A549 (cell line): ENCODE data around the gene ACP3.

Experiments
- CBX2 ChIP-seq: fragments of 200-600 bp; sonication (generic); IDR thresholded peaks from 2 replicates; pipeline ENCODE4 v1.6.1; 2016; ENCODE audit warnings: low read depth, mild to moderate bottlenecking, borderline replicate concordance
- CTCF ChIP-seq: fragments of >200 bp; sonication (Bioruptor Twin); formaldehyde crosslinking; IDR thresholded peaks from 3 replicates; pipeline ENCODE4 v1.5.1; 2016
- E2F6 ChIP-seq: IDR thresholded peaks from 2 replicates; pipeline ENCODE4 v1.6.1; 2012; ENCODE audit warnings: low read depth, borderline replicate concordance
- EHMT2 ChIP-seq: fragments of 200-600 bp; sonication (generic); IDR thresholded peaks from 2 replicates; pipeline ENCODE4 v1.6.1; 2016; ENCODE audit warnings: antibody characterized with exemption, low read depth, mild to moderate bottlenecking, moderate library complexity
- RAD21 ChIP-seq, 2 experiments: fragments of >200 bp in 1 of 2; sonication (Bioruptor Twin) in 1 of 2; formaldehyde crosslinking in 1 of 2; IDR thresholded peaks in 1 of 2; conservative IDR thresholded peaks in 1 of 2; 2 replicates in 1 of 2; 3 replicates in 1 of 2; pipeline ENCODE4 v1.6.1; 2012 to 2018; ENCODE audit warnings: inconsistent platforms in 1 of 2
- SMC3 ChIP-seq: fragments of >200 bp; sonication (Bioruptor Twin); formaldehyde crosslinking; IDR thresholded peaks from 3 replicates; pipeline ENCODE4 v1.6.1; 2018; ENCODE audit warnings: inconsistent platforms

GRCh38 chr3:132386259-132386658 lies 69.1 kb downstream of the ACP3 start:
- TF ChIP-seq EHMT2 (no peak), E2F6 (no peak), RAD21 (conservative IDR thresholded peaks at IDR 0.05 in 1 of 2, IDR thresholded peaks at IDR 0.05 in 1 of 2) (no peak), SMC3 (no peak), CBX2 (no peak), CTCF (no peak)
